Esophagus squamous epithelium (tissue), 5 donors: Measurements from ENCODE around the gene RAB8A. TPM values are rescaled to one million over a fixed set of nuclear protein-coding genes. Genes with fewer than 3 reads are reported as not detected.

Source experiments
- DNase-seq: peaks from one replicate; lab custom pipeline; 2025; lab: John Stamatoyannopoulos, UW
- H3K27ac ChIP-seq, 4 donors: fragments of 200-600 bp; sonication (generic); one replicate each; pipeline ENCODE4 v1.5.1; 2016 to 2019; ENCODE audit warnings: mild to moderate bottlenecking in 1 of 4
- H3K27me3 ChIP-seq, 4 donors: fragments of 200-600 bp; sonication (generic); 1 replicate in 3 of 4; 2 replicates in 1 of 4; pipeline versions ENCODE4 v1.5.1 to v1.6.0; 2017 to 2021; ENCODE audit warnings: antibody characterized with exemption in 1 of 4
- H3K36me3 ChIP-seq, 3 donors: fragments of 200-600 bp; sonication (generic); one replicate each; pipeline ENCODE4 v1.5.1; 2016 to 2019
- H3K4me1 ChIP-seq, 3 donors: fragments of 200-600 bp; sonication (generic); one replicate each; pipeline ENCODE4 v1.5.1; 2017 to 2019
- H3K4me3 ChIP-seq, 4 donors: fragments of 200-600 bp; sonication (generic); 1 replicate in 3 of 4; 2 replicates in 1 of 4; pipeline ENCODE4 v1.5.1; 2016 to 2019; ENCODE audit warnings: mild to moderate bottlenecking in 2 of 4, moderate library complexity in 1 of 4
- H3K9me3 ChIP-seq, 3 donors: fragments of 200-600 bp; sonication (generic); one replicate each; pipeline ENCODE4 v1.5.1; 2016 to 2019
- POLR2A ChIP-seq, 4 donors: fragments of 450-650 bp; IDR thresholded peaks; one replicate each; pipeline ENCODE4 v1.6.1; 2017; ENCODE audit warnings: antibody characterized with exemption in 4 of 4, mild to moderate bottlenecking in 4 of 4, moderate library complexity in 3 of 4
- WGBS, 2 donors: methylation state at CpG; one replicate each; pipeline ENCODE4 v1.1.5; 2018; 5-methylcytosine and 5-hydroxymethylcytosine counted together
- intact Hi-C: fragments of 100-400 bp; cut with DNase I; formaldehyde crosslinking; loops from one replicate; pipeline ENCODE4 v1.15.0; 2022
- total RNA-seq, 4 donors: library from RNA; depleted of rRNA; stranded (reverse); fragments of >200 nt; gene quantifications; one replicate each; pipeline ENCODE4 v1.1.0, GENCODE V29; 2016
- TF ChIP-seq, protein P1 (sequence below), 6 experiments: fragments of 450-650 bp in 4 of 6; fragments of 200-600 bp in 2 of 6; sonication (generic) in 2 of 6; IDR thresholded peaks; one replicate each; pipeline ENCODE4 v1.5.1; 2016 to 2019; ENCODE audit warnings: antibody characterized with exemption in 6 of 6, mild to moderate bottlenecking in 4 of 6, moderate library complexity in 4 of 6
- donor health status: DM: yes; HTN: yes; CAD: no.

RAB8A gene
- total RNA-seq, 4 donors from 2014 or later = 39.5 to 70.9 (median 46.4) TPM

DNA sequence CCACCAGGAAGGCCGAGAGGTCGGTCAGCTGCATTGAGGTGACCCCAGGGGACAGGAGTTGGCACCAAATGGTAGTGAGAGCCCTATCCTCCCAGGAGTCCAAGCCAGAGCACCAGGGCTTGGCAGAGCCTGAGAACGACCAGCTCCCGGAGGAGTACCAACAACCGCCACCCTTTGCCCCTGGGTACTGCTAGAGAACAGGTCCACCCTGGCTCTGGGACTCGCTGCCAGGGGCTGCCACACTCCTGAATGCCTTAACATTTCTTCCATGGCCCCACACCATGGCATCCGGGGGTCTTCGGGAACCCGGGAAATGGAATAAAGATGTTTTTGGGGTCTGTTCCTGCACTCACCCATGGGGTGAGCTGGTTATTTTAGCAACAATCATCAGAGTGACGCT lies 45.9 kb downstream of the RAB8A start:
- no peak overlapping the region for H3K4me3 ChIP-seq
- no peak overlapping the region for H3K27ac ChIP-seq
- intact Hi-C loops = no loop called here
- H3K4me1 ChIP-seq = peaks cover 0 to 14% (median 0%) of the 10 kb centered on the region in 3 donors
- H3K27me3 ChIP-seq = no peaks in the 10 kb centered on the region
- H3K9me3 ChIP-seq = no peaks in the 10 kb centered on the region
- DNase-seq = no peak
- WGBS, 2 donors = 59% methylated on average over 4 of the region's 10 CpGs; no CpG with 5 or more reads in 1 of the 2 donors
- no peaks in the 10 kb centered on the region for H3K36me3 ChIP-seq
- TF ChIP-seq POLR2A (IDR thresholded peaks at IDR 0.05) = no peak
- TF ChIP-seq, protein P1, sequence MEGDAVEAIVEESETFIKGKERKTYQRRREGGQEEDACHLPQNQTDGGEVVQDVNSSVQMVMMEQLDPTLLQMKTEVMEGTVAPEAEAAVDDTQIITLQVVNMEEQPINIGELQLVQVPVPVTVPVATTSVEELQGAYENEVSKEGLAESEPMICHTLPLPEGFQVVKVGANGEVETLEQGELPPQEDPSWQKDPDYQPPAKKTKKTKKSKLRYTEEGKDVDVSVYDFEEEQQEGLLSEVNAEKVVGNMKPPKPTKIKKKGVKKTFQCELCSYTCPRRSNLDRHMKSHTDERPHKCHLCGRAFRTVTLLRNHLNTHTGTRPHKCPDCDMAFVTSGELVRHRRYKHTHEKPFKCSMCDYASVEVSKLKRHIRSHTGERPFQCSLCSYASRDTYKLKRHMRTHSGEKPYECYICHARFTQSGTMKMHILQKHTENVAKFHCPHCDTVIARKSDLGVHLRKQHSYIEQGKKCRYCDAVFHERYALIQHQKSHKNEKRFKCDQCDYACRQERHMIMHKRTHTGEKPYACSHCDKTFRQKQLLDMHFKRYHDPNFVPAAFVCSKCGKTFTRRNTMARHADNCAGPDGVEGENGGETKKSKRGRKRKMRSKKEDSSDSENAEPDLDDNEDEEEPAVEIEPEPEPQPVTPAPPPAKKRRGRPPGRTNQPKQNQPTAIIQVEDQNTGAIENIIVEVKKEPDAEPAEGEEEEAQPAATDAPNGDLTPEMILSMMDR (IDR thresholded peaks at IDR 0.05) = no peak

DNA sequence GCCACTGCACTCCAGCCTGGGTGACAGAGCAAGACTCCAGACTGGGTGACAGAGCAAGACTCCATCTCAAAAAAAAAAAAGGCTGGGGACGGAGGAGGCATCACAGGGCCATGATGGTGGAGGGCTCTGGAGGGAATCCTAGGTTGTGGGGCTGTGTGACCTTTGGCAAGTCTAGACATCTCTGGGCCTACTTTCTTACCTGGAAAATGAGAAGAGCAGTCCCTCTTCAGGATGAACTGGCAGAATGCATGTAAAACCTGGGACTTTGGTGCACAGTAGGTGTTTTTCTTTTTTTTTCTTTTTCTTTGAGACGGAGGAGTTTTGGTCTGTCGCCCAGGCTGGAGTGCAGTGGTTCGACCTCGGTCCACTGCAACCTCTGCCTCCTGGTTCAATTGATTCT lies 48.0 kb downstream of the RAB8A start:
- no peaks in the 10 kb centered on the region for H3K9me3 ChIP-seq
- TF ChIP-seq, protein P1 (IDR thresholded peaks at IDR 0.05) = no peak
- TF ChIP-seq POLR2A (IDR thresholded peaks at IDR 0.05) = no peak
- no peak for DNase-seq
- WGBS, 2 donors = 81 to 86% methylated on average over 5 of the region's 5 CpGs
- H3K27me3 ChIP-seq = no peaks in the 10 kb centered on the region
- intact Hi-C loops = no loop called here
- H3K27ac ChIP-seq = no peak overlapping the region
- peaks cover 0 to 14% (median 0%) of the 10 kb centered on the region in 3 donors for H3K4me1 ChIP-seq
- H3K36me3 ChIP-seq = no peaks in the 10 kb centered on the region
- H3K4me3 ChIP-seq = no peak overlapping the region

GRCh38 chr19:16160445-16160942 lies 48.8 kb downstream of the RAB8A start:
- H3K4me3 ChIP-seq = no peak overlapping the region
- H3K27ac ChIP-seq = no peak overlapping the region
- WGBS, 2 donors = 39 to 47% methylated on average over 3 of the region's 6 CpGs
- no peak for DNase-seq
- no peaks in the 10 kb centered on the region for H3K9me3 ChIP-seq
- peaks cover 0 to 14% (median 0%) of the 10 kb centered on the region in 3 donors for H3K4me1 ChIP-seq
- intact Hi-C loops = no loop called here
- TF ChIP-seq POLR2A (IDR thresholded peaks at IDR 0.05) = no peak
- TF ChIP-seq, protein P1 (IDR thresholded peaks at IDR 0.05) = no peak
- no peaks in the 10 kb centered on the region for H3K27me3 ChIP-seq
- no peaks in the 10 kb centered on the region for H3K36me3 ChIP-seq

- DNase-seq = no peak
- H3K4me3 ChIP-seq = no peak overlapping the region
- H3K9me3 ChIP-seq = no peaks in the 10 kb centered on the region
- H3K4me1 ChIP-seq = peaks cover 0 to 14% (median 0%) of the 10 kb centered on the region in 3 donors
- no peaks in the 10 kb centered on the region for H3K36me3 ChIP-seq
- TF ChIP-seq, protein P1 (IDR thresholded peaks at IDR 0.05) = no peak
- TF ChIP-seq POLR2A (IDR thresholded peaks at IDR 0.05) = no peak
- H3K27ac ChIP-seq = peak overlapping the region in 2 of 4 donors; percentile 19 to 54
- intact Hi-C loops = no loop called here
- no peaks in the 10 kb centered on the region for H3K27me3 ChIP-seq
- 39 to 60% methylated on average over 11 to 14 of the region's 14 CpGs for WGBS, 2 donors
These were observed 49.4 kb downstream of the RAB8A start for GRCh38 chr19:16160943-16161560.

DNA sequence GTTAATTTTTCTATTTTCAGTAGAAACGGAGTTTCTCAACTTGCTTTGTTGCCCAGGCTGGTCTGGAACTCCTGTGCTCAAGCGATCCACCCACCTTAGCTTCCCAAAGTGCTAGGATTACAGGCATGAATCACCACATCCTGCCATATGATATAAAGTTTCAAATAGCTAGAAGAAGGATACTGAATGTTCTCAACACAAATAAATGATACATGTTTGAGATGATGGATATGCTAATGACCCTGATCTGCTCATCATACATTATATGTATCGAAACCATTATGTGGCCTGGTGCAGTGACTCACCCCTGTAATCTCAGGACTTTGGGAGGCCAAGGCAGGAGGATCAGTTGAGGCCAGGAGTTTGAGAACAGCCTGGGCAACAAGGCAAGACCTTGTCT lies 50.2 kb downstream of the RAB8A start:
- H3K9me3 ChIP-seq = no peaks in the 10 kb centered on the region
- H3K27ac ChIP-seq = peak overlapping the region in 2 of 4 donors; percentile 19 to 54
- no peaks in the 10 kb centered on the region for H3K27me3 ChIP-seq
- no peaks in the 10 kb centered on the region for H3K36me3 ChIP-seq
- H3K4me3 ChIP-seq = no peak overlapping the region
- intact Hi-C loops = no loop called here
- no peak for DNase-seq
- peaks cover 0 to 14% (median 0%) of the 10 kb centered on the region in 3 donors for H3K4me1 ChIP-seq
- WGBS, 2 donors = 27 to 46% methylated on average over 3 of the region's 3 CpGs
- TF ChIP-seq, protein P1 (IDR thresholded peaks at IDR 0.05) = no peak
- TF ChIP-seq POLR2A (IDR thresholded peaks at IDR 0.05) = no peak
